ENCODE data around the gene GAK.

DNA sequence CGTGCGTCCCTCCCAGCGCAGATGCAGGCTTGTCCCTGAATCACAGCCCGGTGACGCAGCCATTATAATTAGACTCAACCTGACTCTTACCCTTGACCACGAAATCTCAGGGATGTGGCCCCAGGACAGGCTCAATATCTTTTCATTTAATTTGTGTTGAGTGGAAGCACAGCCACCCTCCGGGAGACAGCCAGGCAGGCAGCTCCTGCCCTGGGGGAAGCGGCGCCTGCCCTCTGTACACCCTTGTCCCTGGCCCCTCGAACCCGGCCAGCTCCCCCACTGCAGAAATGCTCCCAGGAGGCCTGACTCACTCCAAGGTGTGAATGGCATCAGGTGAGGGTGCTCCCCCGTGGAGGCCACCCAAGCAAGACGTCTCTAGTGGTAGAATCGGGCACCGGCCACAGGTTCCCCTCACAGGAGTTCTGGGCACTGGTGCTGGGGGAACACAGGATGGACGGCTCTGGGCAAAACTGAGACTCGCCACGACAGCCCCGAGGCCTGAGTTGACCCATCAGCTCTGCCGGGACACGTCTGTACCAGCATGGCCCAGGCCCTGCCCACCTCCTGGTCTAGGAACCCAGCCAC, 108.8 kb downstream of the GAK start:
- no peak for TF ChIP-seq RFXANK (CRISPR knock-in tag; IDR thresholded peaks at IDR 0.05)
- no peak for TF ChIP-seq ZC3H13 (CRISPR knock-in tag; IDR thresholded peaks at IDR 0.05)
- no peak for TF ChIP-seq DNMT1 (CRISPR knock-in tag; IDR thresholded peaks at IDR 0.05)
- TF ChIP-seq CHD2 (IDR thresholded peaks at IDR 0.05; ENCODE audit: low read depth, low read length), result no peak
- TF ChIP-seq, protein P1, sequence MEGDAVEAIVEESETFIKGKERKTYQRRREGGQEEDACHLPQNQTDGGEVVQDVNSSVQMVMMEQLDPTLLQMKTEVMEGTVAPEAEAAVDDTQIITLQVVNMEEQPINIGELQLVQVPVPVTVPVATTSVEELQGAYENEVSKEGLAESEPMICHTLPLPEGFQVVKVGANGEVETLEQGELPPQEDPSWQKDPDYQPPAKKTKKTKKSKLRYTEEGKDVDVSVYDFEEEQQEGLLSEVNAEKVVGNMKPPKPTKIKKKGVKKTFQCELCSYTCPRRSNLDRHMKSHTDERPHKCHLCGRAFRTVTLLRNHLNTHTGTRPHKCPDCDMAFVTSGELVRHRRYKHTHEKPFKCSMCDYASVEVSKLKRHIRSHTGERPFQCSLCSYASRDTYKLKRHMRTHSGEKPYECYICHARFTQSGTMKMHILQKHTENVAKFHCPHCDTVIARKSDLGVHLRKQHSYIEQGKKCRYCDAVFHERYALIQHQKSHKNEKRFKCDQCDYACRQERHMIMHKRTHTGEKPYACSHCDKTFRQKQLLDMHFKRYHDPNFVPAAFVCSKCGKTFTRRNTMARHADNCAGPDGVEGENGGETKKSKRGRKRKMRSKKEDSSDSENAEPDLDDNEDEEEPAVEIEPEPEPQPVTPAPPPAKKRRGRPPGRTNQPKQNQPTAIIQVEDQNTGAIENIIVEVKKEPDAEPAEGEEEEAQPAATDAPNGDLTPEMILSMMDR (CRISPR knock-in tag; IDR thresholded peaks at IDR 0.05), result no peak
- TF ChIP-seq TARDBP (CRISPR knock-in tag; IDR thresholded peaks at IDR 0.05), result no peak
- no peak for TF ChIP-seq ZNF530 (CRISPR knock-in tag; IDR thresholded peaks at IDR 0.05; ENCODE audit: low read depth)
